D721Med (cell line): Measurements from ENCODE around the gene UBE2E1.

Experiments used
- DNase-seq: peaks from one replicate; pipeline ENCODE4 v3.0.0; 2011; ENCODE audit warnings: low spot score; ENCODE audit not compliant: insufficient read length
- FAIRE-seq: peaks from 2 replicates; lab custom pipeline; 2011; peaks lifted over from hg19 to GRCh38; lab: Jason Lieb, UNC
- CTCF ChIP-seq: IDR thresholded peaks from 2 replicates; pipeline ENCODE4 v1.5.1; 2012; ENCODE audit warnings: mild to moderate bottlenecking, control low read depth; ENCODE audit not compliant: insufficient read depth; ENCODE audit errors: missing control alignments

UBE2E1 gene

GRCh38 chr3:23795096-23795495, 10.7 kb upstream of the UBE2E1 start:
- FAIRE-seq (no peak), DNase-seq (no peak)
- TF ChIP-seq CTCF: no peak

DNA sequence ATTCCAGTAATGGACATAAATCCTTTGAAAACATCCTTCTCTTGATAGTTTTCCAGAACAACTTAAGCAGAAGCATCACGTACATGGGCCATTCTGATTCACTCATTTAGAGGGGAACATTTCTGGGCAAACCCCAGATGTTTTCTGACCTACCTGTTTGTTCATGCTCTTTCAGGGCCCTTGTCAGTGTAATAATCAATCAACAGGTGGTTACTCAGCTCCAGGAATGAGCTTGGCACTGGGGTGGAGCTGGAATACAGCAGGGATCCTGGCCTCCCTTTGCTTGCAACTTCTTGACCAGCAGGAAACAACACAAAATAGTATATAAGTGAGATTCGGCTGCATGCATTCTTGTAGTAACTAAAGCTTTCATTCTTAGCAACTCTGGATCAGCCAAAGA, 9.2 kb upstream of the UBE2E1 start:
- TF ChIP-seq CTCF: no peak
- DNase-seq: no peak
- FAIRE-seq: no peak

DNA sequence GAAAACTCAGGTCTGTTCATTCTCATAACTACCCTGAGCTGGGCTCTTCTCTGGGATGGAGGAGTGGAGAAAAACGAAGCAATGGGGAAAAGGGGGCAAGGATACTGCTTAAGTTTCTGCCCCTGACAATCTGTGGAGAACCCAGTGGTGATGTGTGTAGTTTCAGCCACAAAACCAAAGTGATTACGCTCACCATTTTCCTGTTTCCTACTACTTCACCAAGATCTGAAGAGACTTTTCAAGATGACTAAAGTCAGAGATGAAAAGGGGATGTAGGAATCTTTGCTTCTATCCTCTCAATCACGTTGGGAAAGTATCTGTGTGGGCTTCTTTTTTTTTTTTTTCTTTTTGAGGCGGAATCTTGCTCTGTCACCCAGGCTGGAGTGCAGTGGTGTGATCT, 8.3 kb upstream of the UBE2E1 start:
- DNase-seq (no peak), FAIRE-seq (no peak)
- TF ChIP-seq CTCF: no peak

DNA sequence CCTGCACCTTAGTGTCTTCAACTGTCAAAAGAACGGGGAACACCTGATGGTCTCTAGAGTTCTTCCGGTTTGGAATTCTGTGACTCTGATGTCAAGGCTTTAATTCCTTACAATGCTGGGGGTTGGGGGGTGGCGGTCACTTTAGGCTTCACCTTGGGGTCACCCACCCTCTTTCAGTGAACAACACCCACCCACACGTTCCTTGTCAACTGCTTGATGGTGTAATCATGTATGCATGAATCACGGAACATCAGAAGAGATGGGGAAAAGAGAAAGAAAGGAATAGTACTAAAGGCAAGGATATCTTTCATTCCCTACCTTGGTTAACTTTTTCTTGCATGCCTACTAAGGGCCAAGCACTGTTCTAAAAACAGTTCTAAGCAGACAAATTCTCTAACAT, 7.3 kb upstream of the UBE2E1 start:
- DNase-seq (no peak), FAIRE-seq (no peak)
- TF ChIP-seq CTCF: no peak

GRCh38 chr3:23798876-23799275, 6.9 kb upstream of the UBE2E1 start:
- DNase-seq: no peak
- TF ChIP-seq CTCF: no peak
- peak; percentile 56 for FAIRE-seq

- DNase-seq (no peak), FAIRE-seq (no peak)
- peak; percentile 29 for TF ChIP-seq CTCF
Measured at GRCh38 chr3:23800731-23801130, 5.0 kb upstream of the UBE2E1 start.

DNA sequence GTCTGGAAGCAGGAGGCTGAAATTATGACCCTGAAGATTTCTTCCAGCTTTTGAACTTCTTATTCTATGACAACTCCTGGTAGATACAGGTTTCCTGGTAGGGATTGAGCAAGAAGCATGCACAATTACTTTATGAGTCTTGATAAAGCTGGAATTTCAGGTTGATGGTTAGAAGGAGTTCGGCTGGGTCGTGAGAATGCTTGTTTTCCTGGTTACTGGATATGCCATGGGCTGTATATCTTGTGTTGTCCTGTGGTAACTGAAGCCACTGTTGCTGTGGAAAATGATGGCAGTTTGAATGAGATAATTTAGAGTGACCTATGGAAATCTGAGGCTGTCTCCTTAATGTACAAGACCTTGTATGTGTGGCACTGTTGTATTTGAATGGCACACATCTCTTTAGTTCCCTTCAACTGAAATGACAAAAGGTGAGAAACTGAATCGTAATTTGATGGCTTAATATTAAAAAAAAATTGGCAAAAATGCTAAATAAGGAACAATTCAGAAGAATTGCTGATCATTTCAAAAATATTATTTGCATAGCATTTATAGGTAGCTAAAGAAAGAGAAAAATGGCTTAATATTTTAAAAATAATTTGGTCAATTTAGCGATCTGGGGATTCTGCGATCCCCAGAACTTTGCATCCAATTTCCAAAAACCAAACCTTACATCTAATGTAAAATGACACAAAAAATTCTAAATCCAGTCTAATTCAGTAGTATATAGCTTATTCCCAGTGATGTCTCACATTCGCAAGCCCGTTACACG, 1.1 kb upstream of the UBE2E1 start:
- no peak for TF ChIP-seq CTCF
- no peak for FAIRE-seq
- DNase-seq: no peak
